HG02852 (cell line): Measurements from ENCODE around the gene OGDH.
"Not testable (repeated sequence)": the region's sequence is repeated elsewhere in the genome, so short reads cannot be mapped to it uniquely, and the experiment has no call there.

Source experiments
- ATAC-seq: cut with Tn5 transposase; IDR thresholded peaks from one replicate; pipeline ENCODE4 v1.9.1; 2021; ENCODE audit warnings: mild to moderate bottlenecking, moderate library complexity; ENCODE audit not compliant: unreplicated experiment

Gene OGDH

DNA sequence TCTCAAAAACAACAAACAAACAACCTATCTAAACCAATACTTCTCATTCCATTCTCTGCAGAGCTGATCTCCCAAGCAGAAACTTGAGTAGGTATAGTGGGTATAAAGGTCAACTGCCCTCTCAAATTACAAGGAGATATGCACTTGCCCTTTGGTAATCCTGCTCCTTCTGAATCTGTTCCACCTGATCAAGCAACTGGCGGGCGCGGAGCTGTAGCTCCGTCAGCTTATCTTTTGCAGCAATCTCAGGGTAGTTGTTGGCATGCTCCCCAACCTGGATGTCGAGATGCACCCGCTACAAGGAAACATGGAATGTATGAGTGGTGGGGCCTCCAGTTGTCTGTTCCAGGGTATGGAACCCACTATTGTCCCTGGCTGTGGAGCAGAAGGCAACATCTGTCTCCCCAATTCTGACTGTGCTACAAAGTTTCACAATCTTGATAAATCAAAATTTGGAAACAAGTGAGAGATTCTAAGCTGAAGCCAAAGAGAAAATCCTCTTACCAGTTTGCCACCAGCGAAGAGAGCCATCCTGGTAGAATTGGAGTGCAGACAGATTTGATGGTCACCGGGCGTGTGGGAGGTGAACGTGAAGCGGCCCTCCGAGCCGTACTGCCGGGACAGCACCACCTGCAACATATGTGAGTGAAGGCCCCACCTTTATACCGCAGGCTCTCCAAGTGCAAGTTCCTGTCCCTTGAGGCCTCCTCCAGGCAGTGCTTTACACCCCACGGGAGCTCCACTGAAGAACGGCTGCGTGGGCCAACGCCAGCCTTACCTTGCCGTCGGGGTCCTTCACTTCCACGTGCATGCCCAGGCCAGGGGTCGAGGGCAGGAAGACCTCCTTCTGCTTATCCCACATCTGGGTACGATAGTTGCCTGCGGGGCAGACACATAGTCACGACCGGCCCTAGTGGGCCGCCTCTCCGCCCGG, 25.2 kb upstream of the OGDH start:
- peak; percentile 32 for ATAC-seq

DNA sequence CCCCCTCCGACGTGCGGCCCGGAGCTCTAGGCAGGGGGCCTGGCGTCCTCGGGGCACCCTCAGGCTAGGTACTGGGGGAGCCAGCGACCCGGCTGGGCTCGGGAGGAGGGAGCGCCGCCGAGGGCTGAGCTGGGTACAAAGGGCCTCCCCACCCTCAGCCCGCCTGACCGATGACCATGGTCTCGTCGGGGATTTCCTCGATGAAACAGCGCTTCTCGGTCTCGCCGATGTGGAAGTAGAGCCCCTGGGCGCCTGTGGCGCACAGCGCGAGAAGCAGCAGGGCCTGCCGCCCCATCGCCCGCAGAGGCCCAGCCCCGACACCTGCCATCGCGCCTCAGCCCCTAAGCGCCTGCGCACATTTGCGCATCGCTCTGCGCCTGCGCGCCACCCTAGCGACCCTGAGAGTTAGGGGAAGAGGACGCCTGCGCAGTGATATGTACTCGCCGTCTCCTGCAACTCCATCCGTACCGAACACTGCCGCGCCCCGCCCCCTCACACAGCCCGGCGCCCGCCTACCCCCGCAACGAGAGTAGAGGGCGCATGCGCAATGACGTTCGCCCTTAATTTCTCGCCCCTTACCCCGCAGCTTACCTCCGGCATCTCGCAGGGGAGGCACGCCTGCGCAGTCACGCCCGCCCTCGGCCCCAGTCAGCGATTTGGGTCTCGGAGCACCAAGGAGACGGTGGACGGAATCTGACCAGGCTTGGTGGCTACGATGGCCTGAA, 24.4 kb upstream of the OGDH start, which contains the start of gene TMED4:
TMED4 (minus strand) TSS at position 353 of the 725 bp plus-strand sequence; CDS start at position 328, 25 bp downstream.
- ATAC-seq = peak; percentile 90

DNA sequence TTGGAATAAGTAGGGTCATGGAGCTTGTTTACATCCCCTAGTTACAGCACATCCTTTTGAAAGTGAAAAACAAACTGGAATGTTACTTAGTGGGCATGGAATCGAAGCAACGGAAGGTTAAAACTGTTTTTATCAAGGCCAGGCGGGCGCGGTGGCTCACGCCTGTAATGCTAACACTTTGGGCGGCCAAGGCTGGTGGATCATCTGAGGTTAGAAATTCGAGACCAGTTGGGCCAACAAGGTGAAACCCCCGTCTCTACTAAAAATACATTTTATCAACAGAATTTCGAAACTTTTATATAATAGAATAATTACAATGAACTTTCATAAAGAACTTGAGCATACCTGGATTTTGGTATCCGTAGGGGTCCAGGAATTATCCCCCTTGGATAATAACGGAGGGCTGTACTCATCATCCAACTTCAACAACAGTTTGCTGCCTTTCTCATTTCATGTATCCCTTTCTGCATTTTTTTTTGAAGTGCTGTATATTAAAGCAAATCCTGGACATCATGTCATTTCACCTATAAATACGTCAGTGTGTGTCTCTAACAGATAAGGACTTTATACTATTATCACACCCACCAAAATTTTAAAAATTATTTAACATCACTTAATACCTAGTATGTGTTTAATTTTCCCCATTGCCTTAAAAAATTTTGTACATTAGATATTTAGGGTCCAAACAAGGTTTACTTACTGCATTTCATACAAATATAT, 23.1 kb upstream of the OGDH start:
- ATAC-seq = no peak

DNA sequence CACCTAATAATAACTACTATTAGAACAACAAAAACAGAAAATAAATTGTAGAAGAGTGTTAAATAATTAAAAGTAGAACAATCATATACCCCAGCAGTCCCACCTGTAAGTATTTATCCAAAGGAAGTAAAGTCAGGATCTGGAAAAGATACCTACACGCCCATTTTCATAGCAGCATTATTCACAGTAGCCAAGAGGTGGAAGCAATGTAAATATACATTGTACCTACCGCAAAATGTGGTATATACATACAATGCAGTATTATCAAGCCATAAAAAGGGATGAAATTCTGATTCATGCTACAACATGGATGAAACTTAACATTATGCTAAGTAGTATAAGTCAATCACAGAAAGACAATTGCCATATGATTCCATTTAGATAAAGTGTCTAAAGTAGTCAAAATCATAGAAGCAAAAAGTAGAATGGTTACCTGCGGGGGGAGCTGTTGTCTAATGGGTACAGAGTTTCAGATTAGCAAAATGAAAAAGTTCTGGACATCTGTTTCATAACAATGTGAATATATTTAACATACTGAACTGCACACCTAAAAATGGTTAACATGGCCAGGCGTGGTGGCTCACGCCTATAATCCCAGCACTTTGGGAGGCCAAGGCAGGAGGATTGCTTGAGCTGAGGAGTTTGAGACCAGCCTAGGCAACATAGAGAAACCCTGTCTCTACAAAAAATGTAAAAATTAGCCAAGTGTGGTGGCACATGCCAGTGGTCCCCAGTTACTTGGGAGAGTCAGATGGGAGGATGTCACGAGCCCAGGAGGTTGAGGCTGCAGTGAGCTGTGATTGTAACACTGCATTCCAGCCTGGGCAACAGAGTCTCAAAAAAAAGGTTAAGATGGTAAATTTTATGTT, 18.4 kb upstream of the OGDH start:
- ATAC-seq = no peak

DNA sequence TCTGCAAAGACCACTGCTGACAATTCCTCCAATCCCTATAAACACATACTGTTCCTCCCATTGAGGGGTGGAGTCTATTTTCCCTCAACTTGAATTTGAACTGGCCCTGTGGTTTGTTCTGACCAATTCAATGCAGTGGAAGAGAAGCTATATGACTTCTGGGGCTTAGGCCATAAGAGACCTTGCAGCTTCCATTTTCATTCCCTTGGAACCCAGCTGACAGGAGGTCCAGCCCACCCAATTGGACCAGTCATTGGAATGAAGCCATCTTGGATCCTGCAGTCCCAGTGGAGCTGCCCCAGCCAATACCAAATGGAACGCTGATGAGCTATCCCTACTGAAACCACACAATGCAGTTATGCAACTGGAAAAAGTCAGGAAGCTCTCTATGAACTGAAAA, 15.5 kb upstream of the OGDH start:
- no peak for ATAC-seq

DNA sequence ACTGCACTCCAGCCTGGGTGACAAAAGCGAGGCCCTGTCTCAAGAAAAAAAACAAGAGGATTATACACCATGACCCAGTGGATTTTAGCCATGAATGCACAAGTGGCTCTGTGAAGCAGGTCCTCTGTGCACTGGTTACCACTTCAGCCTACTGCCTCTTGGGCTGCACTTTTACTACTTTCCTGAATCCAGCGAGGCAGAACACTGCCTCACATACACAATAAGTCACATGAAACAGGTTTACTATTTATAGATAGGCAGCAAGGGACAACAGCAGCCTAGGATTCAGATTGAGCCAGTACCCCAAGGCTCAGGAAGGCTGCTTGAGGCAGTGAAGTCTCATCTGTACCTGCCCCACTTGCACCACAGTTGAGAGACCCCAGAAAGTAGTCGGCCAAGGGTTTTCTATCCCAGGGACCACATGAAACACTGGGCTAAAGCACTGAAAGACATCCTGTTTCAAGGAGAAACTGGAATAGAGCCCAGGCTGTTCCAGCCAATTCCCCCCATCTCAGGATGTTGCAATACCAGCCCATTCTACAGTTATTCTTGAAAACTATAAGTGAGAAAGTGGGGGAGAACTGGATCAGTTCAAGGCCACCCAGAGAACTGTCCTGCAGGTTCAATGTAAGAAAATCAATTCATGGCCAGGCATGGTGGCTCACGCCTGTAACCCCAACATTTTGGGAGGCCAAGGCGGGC, 10.3 kb upstream of the OGDH start:
- no peak for ATAC-seq

DNA sequence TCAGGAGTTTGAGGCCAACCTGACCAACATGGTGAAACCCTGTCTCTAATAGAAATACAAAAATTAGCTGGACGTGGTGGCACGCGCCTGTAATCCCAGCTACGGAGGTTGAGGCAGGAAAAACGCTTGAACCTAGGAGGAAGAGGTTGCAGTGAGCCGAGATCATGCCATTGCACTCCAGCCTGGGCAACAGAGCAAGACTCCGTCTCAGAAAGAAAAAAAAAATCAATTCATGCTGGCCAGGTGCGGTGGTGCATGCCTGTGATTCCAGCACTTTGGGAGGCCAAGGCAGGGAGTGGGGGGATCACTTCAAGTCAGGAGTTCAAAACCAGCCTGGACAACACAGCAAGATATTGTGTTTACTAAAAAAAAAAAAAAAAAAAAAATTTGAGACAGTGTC, 9.2 kb upstream of the OGDH start:
- not testable (repeated sequence) for ATAC-seq

DNA sequence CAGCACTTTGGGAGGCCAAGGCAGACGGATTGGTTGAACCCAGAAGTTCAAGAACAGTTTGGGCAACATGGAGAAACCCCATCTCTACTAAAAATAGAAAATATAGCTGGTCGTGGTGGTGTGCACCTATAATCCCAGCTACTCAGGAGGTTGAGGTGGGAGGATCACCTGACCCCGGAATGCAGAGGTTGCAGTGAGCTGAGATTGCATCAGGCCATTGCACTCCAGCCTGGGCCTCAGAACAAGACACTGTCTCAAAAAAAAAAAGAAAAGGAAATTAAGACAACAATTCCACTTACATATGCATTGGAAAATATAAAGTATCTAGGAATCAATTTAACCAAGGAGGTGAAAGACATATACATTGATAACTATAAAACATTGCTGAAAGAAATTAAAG, 7.2 kb upstream of the OGDH start:
- no peak for ATAC-seq

DNA sequence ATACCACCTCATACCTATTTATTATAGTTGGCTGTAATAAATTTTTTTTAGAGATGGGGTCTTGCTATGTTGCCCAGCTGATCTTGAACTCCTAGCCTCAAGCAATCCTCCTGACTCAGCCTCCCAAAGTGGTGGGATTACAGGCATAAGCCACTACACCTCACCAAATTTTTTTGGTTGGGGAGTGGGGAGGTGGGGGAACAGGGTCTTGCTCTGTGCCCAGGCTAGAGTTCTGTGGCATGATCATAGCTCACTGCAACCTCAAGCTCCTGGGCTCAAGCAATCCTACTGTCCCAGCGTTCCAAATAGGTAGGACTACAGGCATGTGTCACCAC, 3.9 kb upstream of the OGDH start:
- no peak for ATAC-seq

DNA sequence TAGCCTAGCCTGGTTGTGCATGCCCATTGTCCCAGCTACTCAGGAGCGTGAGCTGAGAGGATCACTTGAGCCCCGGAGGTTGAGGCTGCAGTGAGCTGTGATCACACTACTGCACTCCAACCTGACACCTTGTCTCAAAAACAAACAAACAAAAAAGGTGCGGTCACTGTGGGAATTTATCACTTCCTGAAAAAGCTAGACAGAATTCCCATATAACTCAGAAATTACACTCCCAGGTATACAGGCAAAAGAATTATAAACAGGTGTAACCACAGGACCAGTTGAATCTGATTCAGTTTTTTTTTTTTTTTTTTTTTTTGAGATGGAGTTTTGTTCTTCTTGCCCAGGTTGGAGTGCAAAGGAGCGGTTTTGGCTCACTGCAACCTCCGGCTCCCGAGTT, 3.2 kb upstream of the OGDH start:
- ATAC-seq = no peak

DNA sequence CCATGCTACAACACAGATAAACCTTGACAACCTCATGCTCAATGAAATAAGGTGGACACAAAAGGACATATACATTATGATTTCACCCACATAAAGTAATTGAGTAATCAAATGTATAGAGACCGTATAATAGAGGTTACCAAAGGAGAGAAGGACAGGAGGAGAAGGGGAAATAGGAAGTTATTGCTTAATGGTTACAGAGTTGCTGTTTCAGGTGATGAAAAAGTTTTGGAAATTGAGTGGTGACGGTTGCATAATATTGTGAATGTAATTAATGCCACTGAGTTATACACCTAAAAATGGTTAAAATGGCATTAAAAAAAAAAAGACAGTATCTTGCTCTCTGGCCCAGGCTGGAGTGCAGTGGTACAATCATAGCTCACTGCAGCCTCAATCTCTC, 1.5 kb upstream of the OGDH start:
- ATAC-seq = no peak

DNA sequence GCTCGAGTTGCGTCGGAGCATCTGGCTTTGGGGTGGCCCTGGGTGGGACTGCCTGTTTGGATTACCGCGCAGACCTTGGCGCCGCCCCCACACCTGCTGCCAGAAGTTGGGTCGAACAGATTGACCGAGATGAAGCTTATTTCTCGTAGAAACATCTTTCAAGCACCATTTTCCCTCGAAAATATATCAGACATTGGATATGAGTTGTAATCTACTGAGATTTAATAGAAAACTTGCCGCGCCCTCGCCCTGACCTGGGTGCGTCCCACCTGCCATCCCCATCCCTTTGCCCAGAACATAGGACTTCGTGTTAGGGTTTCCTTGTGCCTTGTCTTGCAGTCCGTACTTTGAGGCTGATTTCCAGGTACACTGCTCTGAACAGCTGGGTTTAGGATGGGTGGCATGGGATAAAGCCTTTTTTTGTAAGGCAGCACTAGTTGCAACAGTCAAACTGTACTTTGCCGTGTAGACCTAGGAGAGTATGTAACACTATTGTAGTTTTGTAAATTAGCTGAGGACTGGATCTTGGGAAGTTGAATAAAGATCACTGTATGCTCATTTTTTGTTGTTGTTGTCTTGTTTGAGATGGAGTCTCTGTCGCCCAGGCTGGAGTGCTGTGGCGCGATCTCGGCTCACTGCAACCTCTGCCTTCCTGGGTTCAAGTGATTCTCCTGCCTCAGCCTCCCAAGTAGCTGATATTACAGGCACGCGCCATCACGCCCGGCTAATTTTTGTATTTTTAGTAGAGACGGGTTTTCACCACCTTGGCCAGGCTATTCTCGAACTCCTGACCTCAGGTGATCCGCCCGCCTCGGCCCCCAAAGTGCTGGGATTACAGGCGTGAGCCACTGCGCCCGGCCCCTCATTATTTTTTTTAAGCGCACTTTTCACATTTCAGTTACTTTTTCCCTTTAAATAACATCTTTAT, 978 bp downstream of the OGDH start:
- ATAC-seq = no peak

DNA sequence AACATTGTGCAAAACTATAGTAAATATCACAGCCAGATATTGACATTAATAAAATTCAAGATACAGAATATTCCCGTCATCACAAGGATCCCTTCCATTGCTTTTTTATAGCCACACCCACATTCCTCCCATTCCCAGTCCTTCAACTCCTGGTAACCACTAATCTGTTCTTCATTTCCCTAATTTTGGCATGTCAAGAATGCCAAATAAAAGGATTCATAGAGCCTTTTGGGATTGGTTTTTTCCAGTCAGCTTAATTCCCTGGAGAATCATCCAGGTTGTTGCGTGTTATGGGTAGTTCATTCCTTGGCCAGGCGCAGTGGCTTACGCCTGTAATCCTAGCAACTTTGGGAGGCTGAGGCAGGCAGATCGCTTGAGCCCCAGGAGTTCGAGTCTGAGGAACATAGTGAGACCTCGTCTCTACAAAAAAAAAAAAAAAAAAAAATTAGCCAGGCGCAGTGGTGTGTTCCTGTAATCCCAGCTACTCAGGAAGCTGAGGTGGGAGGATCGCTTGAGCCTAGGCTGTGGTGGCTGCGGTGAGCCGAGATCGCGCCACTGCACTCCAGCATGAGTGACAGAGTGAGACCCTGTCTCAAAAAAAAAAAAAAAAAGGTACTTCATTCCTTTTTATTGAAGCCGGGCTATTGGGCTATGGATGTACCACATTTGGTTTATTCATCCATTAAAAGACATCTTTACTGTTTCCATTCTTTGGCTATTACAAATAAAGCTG, 2.7 kb downstream of the OGDH start:
- no peak for ATAC-seq

DNA sequence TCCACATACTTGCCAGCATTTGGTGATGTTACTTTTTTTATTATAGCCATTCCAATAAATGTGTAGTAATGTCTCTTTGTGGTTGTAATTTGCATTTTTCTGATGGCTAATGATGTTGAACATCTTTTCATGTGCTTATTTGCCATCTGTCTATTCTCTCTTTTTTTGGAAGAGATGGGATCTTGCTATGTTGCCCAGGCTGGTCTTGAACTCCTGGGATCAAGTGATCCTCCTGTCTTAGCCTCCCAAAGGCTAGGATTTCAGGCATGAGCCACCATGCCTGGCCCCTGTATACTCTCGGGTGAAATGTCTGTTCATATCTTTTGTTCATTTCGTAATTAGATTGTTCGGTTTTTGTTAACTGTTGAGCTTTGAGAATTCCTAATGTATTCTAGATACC, 3.4 kb downstream of the OGDH start:
- no peak for ATAC-seq

DNA sequence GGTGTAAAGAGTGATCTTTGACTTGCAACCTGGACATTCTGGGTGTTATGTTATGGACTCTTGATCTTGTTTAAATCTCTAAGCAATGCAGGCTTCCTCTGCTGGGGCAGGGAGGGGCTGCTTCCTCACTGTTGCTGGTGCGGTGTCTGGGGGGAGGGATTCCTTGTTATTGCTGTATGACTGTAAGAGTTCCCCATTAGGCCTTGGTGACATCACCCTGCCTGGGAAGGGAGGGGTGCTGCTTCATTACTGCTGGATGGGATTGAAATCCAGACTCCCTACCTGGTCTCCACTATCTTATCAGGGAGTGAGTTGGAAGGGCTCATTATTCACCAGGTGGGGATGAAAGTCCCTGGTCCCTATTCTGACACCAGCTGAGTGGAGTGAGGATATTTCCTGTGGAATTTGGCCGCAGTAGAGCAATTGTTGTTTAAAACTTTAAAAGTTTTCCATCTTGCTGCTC, 8.8 kb downstream of the OGDH start:
- no peak for ATAC-seq

DNA sequence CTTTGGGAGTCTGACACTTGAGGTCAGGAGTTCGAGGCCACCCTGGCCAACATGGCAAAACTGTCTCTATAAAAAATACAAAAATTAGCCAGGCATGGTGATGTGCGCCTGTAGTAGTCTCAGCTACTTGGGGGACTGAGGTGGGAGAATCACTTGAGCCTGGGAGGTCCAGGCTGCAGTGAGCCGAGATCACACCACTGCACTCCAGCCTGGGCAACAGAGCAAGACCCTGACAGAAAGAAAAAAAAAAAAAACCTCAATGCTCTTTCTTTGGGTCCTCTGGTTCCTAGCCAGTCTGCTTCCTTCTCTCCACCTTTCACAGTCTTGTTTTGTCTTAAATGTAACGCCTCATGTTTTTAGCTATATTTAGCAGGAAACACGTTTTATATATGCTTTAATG, 9.4 kb downstream of the OGDH start:
- ATAC-seq = no peak

DNA sequence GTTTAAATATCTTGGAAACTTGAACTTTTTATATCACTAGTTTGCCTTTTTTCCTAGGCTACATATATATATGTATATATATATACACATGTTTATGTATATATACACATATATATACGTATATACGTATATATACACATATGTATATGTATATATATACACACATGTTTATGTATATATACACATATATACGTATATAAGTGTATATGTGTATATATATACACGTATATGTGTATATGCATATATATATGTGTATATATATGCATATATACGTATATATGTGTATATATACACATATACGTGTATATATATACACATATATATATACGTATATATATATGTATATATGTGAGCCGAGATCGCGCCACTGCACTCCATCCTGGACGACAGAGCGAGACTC, 10.1 kb downstream of the OGDH start:
- ATAC-seq = no peak

DNA sequence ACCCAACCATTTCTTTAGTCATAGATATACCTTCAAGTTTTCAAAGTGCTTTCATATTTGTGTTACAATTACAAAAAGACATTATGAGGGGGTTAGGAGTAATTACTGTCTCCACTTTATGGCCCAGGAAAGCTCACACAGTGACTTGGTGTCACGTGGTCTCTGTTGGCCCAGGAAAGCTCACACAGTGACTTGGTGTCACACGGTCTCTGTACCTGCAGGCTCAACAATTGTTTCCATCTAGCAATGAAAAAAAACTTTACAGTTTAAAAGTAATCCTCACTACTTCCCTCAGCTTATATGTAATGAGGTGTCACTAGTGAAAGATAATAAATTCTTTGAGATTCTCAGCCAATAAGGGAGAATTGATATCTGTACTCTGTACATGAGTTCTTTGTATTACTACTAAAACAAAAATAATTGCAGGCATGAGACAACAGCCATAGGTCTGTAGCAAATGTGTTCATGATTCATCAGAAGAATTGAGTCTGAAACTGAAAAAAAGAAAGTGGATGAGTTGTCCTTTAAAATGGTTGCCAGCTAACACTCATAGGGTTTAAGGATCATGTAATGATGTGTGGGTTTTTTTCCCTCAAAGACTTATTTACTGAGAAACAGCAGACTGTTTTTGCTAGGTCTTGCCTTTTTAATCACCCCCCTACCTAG, 10.9 kb downstream of the OGDH start:
- ATAC-seq = peak; percentile 35
